ENCODE measurements around the gene HOXA4.

HOXA4 gene

DNA sequence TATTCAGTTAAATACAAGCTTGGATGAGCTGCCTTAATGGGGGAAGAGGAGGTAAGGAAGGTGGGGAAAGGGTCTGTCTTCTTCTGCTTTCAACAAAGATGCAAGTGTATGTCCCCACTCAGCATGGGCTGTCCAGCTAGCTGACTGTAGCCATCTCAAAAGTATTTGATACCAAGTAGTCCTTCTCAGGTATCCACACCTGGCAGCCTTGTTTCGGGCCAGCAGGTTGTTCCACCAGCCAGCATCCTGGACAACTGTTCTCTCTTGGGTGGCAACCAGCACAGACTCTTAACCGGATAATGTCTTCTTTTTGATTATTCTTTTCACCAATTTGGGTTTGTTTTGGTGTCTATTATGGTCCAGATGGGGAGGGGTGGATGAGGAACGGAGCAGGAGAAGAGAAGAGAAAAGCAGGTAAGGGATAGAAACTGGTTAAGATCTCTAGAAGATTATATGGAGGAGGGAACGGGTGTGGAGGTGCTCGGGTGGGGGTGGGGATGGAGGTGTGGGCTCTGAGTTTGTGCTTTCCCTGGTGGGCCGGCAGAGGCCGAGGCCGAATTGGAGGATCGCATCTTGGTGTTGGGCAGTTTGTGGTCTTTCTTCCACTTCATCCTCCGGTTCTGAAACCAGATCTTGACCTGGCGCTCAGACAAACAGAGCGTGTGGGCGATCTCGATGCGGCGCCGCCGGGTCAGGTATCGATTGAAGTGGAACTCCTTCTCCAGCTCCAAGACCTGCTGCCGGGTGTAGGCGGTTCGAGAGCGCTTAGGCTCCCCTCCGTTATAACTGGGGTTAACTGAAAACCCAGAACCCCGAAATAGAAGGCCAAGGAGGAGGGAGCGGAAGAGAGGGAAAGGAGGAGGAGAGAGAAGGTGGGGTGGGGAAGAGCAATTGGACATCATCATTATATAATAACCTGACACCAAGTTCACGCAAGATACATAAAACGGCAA, 1.5 kb downstream of the HOXA4 start:
- no peak for DNase-seq

GRCh38 chr7:27128034-27128433, 2.5 kb downstream of the HOXA4 start:
- no peak for DNase-seq

- no peak for DNase-seq
These were observed 3.8 kb downstream of the HOXA4 start for GRCh38 chr7:27126596-27127327.

- no peak for DNase-seq
These were observed 4.6 kb downstream of the HOXA4 start for GRCh38 chr7:27125986-27126394.

GRCh38 chr7:27124902-27125689, 5.5 kb downstream of the HOXA4 start:
- DNase-seq = no peak

DNA sequence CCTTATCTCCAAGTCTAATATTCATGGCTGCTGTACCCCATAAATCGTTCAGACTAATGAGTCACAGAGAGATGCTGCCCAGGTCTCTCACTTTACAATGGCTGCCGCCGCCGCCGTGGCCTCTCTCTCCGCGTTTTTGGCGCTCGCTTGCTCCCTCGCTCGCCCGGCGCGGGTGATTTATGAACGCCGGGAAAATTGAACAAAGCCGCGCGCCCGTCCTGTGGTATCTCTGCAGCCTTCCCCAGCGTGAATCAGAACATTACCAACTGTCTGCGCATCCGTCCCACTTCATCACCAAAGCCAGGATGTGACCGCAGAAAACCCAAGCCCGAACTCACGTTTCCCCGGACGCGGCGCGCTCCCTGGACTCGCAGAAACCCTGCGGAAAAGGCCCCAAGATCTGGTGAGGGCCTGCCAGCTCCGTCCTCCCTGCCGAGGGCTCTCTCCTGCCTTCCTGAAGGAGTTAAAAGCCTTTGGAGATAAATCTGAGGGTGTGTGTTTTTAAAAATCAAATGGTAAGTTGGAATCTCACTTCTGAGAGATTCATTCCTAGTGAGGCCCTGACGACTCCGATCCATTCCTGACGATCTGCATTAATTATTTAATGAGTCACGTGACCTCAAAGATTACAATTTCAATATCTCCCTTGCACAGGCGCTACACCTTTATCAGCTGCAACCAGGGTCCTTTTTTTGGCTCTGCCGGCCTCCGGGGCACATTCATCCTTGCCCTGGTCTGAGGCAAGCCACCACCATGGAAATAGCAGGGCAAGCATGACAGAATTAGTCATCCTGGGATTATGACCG, 6.3 kb downstream of the HOXA4 start:
- no peak for DNase-seq

GRCh38 chr7:27123477-27124053, 7.0 kb downstream of the HOXA4 start:
- DNase-seq = no peak

DNA sequence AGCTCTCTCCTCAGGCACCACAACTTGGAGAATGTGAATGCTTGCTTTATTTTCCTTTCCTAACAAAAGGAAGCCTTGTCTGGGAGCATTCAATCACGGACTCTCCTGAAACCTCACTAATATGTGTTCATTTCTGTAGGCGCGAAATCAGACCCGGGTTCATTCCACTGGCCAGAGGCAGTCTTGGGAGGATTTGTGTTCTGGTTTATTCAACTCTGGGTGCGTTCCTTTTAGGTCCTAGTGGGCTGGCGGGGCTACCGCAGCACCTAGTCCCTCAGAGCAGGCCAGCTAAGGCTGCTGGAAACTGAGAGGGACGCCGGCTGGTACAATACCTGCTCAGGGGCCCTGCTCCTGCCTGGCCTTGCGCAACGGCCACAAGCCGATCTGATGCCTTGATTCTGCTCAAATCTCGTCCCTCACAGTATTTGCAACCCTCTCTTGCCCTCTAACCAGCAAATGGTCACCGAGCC, 7.5 kb downstream of the HOXA4 start:
- no peak for DNase-seq

- no peak for DNase-seq
These were observed 8.3 kb downstream of the HOXA4 start for GRCh38 chr7:27122077-27122910.

- DNase-seq = no peak
These were observed 8.9 kb downstream of the HOXA4 start for GRCh38 chr7:27121684-27122076.

DNA sequence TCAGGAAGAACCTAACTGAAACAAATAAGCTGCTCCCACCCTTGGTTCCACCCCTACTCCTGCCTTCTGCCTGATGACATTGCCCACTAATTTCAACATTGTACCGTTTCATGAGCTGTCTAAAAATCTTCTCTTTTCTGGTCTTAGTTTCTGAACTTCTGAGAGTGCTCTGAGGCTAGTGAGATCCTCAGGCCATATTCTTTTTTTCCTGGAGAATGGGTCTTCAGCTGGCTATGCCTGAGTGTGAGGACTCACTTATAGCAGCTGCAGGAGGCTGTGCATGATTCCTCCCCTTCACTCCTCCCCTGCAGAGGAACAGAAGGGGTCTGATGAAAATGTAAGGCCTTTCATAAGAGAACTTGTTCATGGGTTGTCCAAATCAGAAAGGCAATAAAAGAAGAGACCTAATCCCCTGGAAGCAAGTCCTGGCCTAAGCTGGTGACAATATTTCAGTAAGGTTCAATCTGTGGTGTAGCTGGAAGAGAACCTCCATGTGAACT, 11.1 kb downstream of the HOXA4 start:
- DNase-seq = no peak

DNA sequence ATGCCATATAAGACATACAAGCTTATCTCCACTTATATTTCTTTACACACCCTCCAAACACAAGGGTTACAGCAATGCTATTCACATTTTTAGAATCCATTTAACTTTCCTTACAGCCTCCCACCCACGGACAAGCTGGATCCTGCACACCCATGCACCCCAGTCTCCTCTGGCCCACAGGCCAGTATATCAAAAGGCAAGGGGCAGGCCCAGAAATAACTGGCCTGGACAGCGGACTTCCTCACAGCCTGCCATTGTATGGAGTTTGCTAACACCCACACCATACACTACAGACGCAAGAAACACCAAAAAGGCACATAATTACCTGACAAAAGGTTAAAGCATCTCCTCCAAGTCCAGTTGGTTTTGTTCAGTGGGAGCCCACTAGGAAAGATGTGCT, 12.0 kb downstream of the HOXA4 start:
- DNase-seq = no peak

GRCh38 chr7:27117887-27118491, 12.6 kb downstream of the HOXA4 start:
- DNase-seq = no peak

- DNase-seq = no peak
These were observed 13.3 kb downstream of the HOXA4 start for GRCh38 chr7:27116962-27117886.

DNA sequence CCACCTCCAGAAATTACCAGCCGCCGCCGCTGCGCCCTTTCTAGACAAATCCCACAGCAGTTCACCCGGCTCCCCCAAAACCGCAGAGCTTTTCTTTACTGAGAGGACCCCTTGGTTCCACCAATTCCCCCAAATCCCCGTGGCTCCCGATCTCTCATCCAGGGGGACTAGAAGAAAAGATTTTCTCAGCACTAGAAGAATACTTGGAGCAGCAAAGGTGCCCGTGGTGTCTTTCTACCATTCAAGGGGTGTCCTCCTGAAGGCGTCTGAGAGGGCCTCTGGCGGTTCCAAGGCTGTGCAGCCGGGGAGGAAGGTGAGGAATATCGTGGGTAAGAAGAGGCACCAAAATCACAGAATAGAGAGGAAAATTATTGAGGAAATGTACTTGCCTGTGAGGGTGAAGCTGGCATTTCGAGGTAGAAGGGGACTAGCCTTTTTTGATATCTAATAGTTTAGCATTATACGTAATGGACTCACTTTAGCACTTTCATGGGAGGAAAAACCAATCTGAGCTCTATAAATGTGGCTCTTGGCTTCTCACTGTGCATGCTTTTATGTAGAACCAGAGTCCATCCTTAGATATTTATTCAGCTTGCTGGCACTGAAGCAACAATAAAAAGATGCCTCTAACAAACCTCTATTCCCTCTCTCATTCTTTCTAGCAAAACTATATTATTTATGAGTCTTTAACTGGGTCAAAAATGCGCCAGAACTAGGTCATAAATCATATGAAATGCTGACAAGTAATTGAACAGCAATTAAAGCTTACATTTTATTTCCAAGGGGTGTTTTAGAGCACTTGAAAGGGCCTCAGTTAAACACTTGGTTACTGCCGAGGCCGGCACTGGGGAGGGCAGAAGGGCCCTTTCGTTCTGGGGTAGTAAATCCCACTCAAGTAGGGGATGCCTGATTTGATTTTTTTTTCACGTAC, 14.3 kb downstream of the HOXA4 start:
- no peak for DNase-seq

DNA sequence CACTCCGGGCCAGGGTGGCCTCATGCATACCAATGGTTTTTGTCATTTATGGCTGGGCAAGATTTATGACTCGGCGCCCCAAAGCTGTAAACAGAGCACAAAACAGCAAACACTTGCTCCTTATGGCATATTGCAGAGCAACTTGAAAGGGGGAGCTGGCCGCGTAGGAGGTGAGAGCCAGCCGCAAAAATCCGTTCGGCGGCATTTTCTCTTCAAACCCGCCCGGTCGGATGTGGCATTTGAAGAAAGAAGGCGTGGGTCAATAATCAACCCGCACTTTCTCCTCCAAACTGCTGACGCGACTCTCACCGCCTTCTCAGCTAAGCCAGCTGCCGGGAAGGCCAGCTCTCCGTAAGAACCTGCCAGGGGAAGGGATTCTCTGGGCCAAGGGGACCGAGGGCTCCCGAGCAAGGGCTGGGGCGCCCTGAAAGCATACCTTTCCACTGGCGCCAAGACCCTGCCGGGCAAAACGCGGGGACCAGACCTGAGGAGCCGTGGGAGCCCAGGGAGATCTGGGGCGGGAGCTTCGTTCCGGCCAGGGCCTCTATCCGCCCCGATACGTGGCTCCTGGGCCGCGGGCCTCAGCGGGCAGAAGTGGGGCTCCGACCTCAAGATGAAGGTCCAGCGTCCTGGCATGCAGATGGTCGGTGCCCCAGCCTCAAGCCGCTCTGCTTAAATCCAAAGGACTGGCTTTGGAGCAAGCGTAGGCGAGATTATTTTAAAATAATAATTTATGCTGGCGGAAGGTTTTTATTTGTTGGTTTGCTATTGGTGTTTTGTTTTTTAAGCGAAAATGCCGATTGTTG, 15.1 kb downstream of the HOXA4 start:
- DNase-seq = no peak

DNA sequence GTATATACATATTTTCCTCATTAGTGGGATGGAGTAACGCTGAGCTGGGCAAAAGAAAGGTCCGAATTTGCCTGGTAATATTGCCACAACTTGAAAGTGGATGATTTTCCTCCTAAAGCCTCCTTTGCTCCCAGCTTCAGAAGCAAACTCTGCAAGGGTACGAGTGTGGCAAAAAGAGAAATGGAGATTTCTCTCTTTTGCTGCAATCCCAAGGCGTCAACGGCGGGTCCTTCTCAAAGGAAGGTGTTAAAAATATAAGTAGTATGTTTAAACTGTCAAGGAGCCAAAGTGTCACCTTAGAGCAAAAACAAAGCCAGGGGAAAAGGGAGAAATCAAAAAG, 15.7 kb downstream of the HOXA4 start:
- no peak for DNase-seq
